Upper lobe of left lung (tissue), 6 donors: ENCODE results near the gene MPDZ. TPM values are rescaled to one million over a fixed set of nuclear protein-coding genes. Genes with fewer than 3 reads are reported as not detected.

ENCODE experiments used
- ATAC-seq, 2 donors: fragments of 200-7000 bp; cut with Tn5 transposase; one replicate each; pipeline ENCODE4 v1.9.1; 2022; ENCODE audit warnings: mild to moderate bottlenecking in 2 of 2, moderate library complexity in 2 of 2; ENCODE audit not compliant: low FRiP score in 2 of 2
- DNase-seq, 2 donors: peaks; one replicate each; pipeline ENCODE4 v3.0.0-alpha.2; 2019 to 2020
- H3K27ac ChIP-seq, 4 donors: fragments of 200-600 bp; sonication (generic); one replicate each; pipeline ENCODE4 v1.5.1; 2016 to 2019
- H3K27me3 ChIP-seq, 4 donors: fragments of 200-600 bp; sonication (generic); one replicate each; pipeline ENCODE4 v1.5.1; 2017 to 2019
- H3K36me3 ChIP-seq, 4 donors: fragments of 200-600 bp; sonication (generic); one replicate each; pipeline ENCODE4 v1.5.1; 2016 to 2019
- H3K4me1 ChIP-seq, 4 donors: fragments of 200-600 bp; sonication (generic); one replicate each; pipeline ENCODE4 v1.5.1; 2018 to 2019
- H3K4me3 ChIP-seq, 4 donors: fragments of 200-600 bp; sonication (generic); one replicate each; pipeline ENCODE4 v1.5.1; 2017 to 2019; ENCODE audit warnings: mild to moderate bottlenecking in 2 of 4, moderate library complexity in 1 of 4
- H3K9me3 ChIP-seq, 4 donors: fragments of 200-600 bp; sonication (generic); one replicate each; pipeline ENCODE4 v1.5.1; 2018 to 2019
- CTCF ChIP-seq, 6 experiments: fragments of 450-650 bp in 4 of 6; fragments of 200-600 bp in 2 of 6; sonication (generic) in 2 of 6; IDR thresholded peaks; one replicate each; pipeline ENCODE4 v1.5.1; 2016 to 2019; ENCODE audit warnings: antibody characterized with exemption in 6 of 6
- EP300 ChIP-seq, 4 donors: sonication (generic); formaldehyde crosslinking; IDR thresholded peaks; one replicate each; pipeline ENCODE4 v1.5.1; 2017; ENCODE audit warnings: antibody characterized with exemption in 4 of 4, control low read depth in 2 of 4
- POLR2A ChIP-seq, 4 donors: fragments of 450-650 bp; IDR thresholded peaks; one replicate each; pipeline ENCODE4 v1.5.1; 2016 to 2017; ENCODE audit warnings: antibody characterized with exemption in 4 of 4, mild to moderate bottlenecking in 2 of 4
- POLR2AphosphoS5 ChIP-seq, 2 donors: sonication (generic); formaldehyde crosslinking; IDR thresholded peaks; one replicate each; pipeline ENCODE4 v1.5.1; 2017; ENCODE audit warnings: antibody characterized with exemption in 2 of 2
- WGBS, 2 donors: methylation state at CpG; one replicate each; pipeline ENCODE4 v1.1.5; 2017 to 2018; 5-methylcytosine and 5-hydroxymethylcytosine counted together
- total RNA-seq, 6 donors: library from RNA; depleted of rRNA in 4 of 6; stranded (reverse); fragments of >200 nt in 4 of 6; gene quantifications; one replicate each; pipeline versions ENCODE4 v1.1.0 to v1.2.1, GENCODE V29; 2016 to 2021
- donor health status: DM: no; HTN: no; CAD: no; lungs with moderate emphysema.
- donor health status: DM: no; HTN: yes; CAD: no; lungs with severe emphysema.

MPDZ gene
- total RNA-seq, 6 donors from 2014 or later, result 13.6 to 49.2 (median 27.8) TPM

GRCh38 chr9:13076616-13077015 is 202.9 kb downstream of the MPDZ start:
- TF ChIP-seq POLR2A (IDR thresholded peaks at IDR 0.05) (no peak), EP300 (IDR thresholded peaks at IDR 0.05) (no peak), CTCF (IDR thresholded peaks at IDR 0.05) (no peak), POLR2AphosphoS5 (IDR thresholded peaks at IDR 0.05) (no peak)

GRCh38 chr9:13071921-13072320 is 207.6 kb downstream of the MPDZ start:
- no peaks in the 10 kb centered on the region for H3K36me3 ChIP-seq
- ATAC-seq, result no peak
- DNase-seq, result no peak
- H3K4me1 ChIP-seq, result no peaks in the 10 kb centered on the region
- H3K27ac ChIP-seq, result no peak overlapping the region
- no peaks in the 10 kb centered on the region for H3K27me3 ChIP-seq
- no peak for TF ChIP-seq EP300 (IDR thresholded peaks at IDR 0.05)
- no peak for TF ChIP-seq POLR2AphosphoS5 (IDR thresholded peaks at IDR 0.05)
- TF ChIP-seq POLR2A (IDR thresholded peaks at IDR 0.05), result no peak
- TF ChIP-seq CTCF (IDR thresholded peaks at IDR 0.05), result no peak
- H3K9me3 ChIP-seq, result peaks cover 0 to 7% (median 0%) of the 10 kb centered on the region in 4 donors
- H3K4me3 ChIP-seq, result no peak overlapping the region

More at GRCh38 chr9:13076616-13077015, 202.9 kb downstream of the MPDZ start:
- no peak for DNase-seq
- no peaks in the 10 kb centered on the region for H3K4me1 ChIP-seq
- H3K9me3 ChIP-seq, result peaks cover 0 to 7% (median 0%) of the 10 kb centered on the region in 4 donors
- no peaks in the 10 kb centered on the region for H3K36me3 ChIP-seq
- H3K27ac ChIP-seq, result no peak overlapping the region
- no peak overlapping the region for H3K4me3 ChIP-seq
- no peaks in the 10 kb centered on the region for H3K27me3 ChIP-seq
- no peak for ATAC-seq

GRCh38 chr9:13070612-13071595 is 208.6 kb downstream of the MPDZ start:
- H3K4me1 ChIP-seq, result no peaks in the 10 kb centered on the region
- H3K4me3 ChIP-seq, result no peak overlapping the region
- ATAC-seq, result no peak
- 92% methylated on average over 12 of the region's 12 CpGs for WGBS, 2 donors
- no peaks in the 10 kb centered on the region for H3K27me3 ChIP-seq
- H3K27ac ChIP-seq, result no peak overlapping the region
- H3K36me3 ChIP-seq, result no peaks in the 10 kb centered on the region
- no peak for DNase-seq
- H3K9me3 ChIP-seq, result peaks cover 0 to 7% (median 0%) of the 10 kb centered on the region in 4 donors
- no peak for TF ChIP-seq CTCF (IDR thresholded peaks at IDR 0.05)
- no peak for TF ChIP-seq POLR2AphosphoS5 (IDR thresholded peaks at IDR 0.05)
- no peak for TF ChIP-seq EP300 (IDR thresholded peaks at IDR 0.05)
- no peak for TF ChIP-seq POLR2A (IDR thresholded peaks at IDR 0.05)

- no peak for ATAC-seq
These were observed 210.0 kb downstream of the MPDZ start for GRCh38 chr9:13069498-13069897.

More at GRCh38 chr9:13069498-13069897, 210.0 kb downstream of the MPDZ start:
- H3K4me3 ChIP-seq, result no peak overlapping the region
- 93 to 94% methylated on average over 3 of the region's 3 CpGs for WGBS, 2 donors
- no peak for TF ChIP-seq EP300 (IDR thresholded peaks at IDR 0.05)
- TF ChIP-seq POLR2A (IDR thresholded peaks at IDR 0.05), result no peak
- TF ChIP-seq CTCF (IDR thresholded peaks at IDR 0.05), result no peak
- no peak for TF ChIP-seq POLR2AphosphoS5 (IDR thresholded peaks at IDR 0.05)
- H3K27ac ChIP-seq, result no peak overlapping the region
- H3K27me3 ChIP-seq, result no peaks in the 10 kb centered on the region
- H3K36me3 ChIP-seq, result no peaks in the 10 kb centered on the region
- DNase-seq, result no peak
- peaks cover 0 to 5% (median 0%) of the 10 kb centered on the region in 4 donors for H3K9me3 ChIP-seq
- no peaks in the 10 kb centered on the region for H3K4me1 ChIP-seq
